Skeletal muscle tissue (tissue), 4 donors: ENCODE data around the gene METTL22. TPM values are rescaled to one million over a fixed set of nuclear protein-coding genes. Genes with fewer than 3 reads are reported as not detected.
A peak's percentile ranks its signal among the peaks of the same experiment; 100 is the strongest.

Source experiments
- H3K27ac ChIP-seq: one replicate; pipeline ENCODE4 v1.7.0; 2013; ENCODE audit warnings: mild to moderate bottlenecking, low read depth, low read length, inconsistent platforms
- H3K27me3 ChIP-seq, 3 donors: one replicate each; pipeline ENCODE4 v1.7.0; 2013; ENCODE audit warnings: low read length in 3 of 3; ENCODE audit not compliant: control insufficient read depth in 3 of 3, insufficient read depth in 3 of 3
- H3K36me3 ChIP-seq, 3 donors: one replicate each; pipeline ENCODE4 v1.7.0; 2013; ENCODE audit warnings: low read length in 3 of 3; ENCODE audit not compliant: control insufficient read depth in 3 of 3, insufficient read depth in 3 of 3
- H3K4me1 ChIP-seq, 3 donors: one replicate each; pipeline ENCODE4 v1.7.0; 2013; ENCODE audit warnings: low read length in 3 of 3, mild to moderate bottlenecking in 3 of 3; ENCODE audit not compliant: control insufficient read depth in 3 of 3, insufficient read depth in 3 of 3
- H3K4me3 ChIP-seq, 3 donors: one replicate each; pipeline ENCODE4 v1.7.0; 2013; ENCODE audit warnings: low read length in 3 of 3
- H3K9ac ChIP-seq, 3 donors: one replicate each; pipeline ENCODE4 v1.7.0; 2013; ENCODE audit warnings: low read length in 3 of 3, mild to moderate bottlenecking in 3 of 3, moderate library complexity in 2 of 3, low read depth in 1 of 3
- H3K9me3 ChIP-seq, 3 donors: one replicate each; pipeline ENCODE4 v1.7.0; 2013; ENCODE audit warnings: low read length in 3 of 3; ENCODE audit not compliant: control insufficient read depth in 3 of 3
- total RNA-seq: library from RNA; depleted of rRNA; stranded (reverse); fragments of >200 nt; gene quantifications from one replicate; pipeline ENCODE4 v1.2.3, GENCODE V29; 2014
- donor health status: Osteomylitis.

Gene METTL22
- 12.0 TPM for total RNA-seq

- Histone ChIP-seq H3K9me3 (no peaks in the 10 kb centered on the region), H3K9ac (peak within 1 kb of the TSS; percentile 99 to 100 (median 99)), H3K4me3 (peak within 1 kb of the TSS; percentile 99 to 100 (median 99)), H3K27me3 (no peaks in the 10 kb centered on the region), H3K4me1 (peaks cover 10 to 23% (median 11%) of the 10 kb centered on the region in 3 donors), H3K36me3 (peaks cover 8 to 16% (median 14%) of the 10 kb centered on the region in 3 donors), H3K27ac (peak within 1 kb of the TSS; percentile 94)
These were observed at the start of gene METTL22 for GRCh38 chr16:8621572-8622314. METTL22 (plus strand) TSS chr16:8621698; CDS start chr16:8625666, 3,968 bp downstream.

GRCh38 chr16:8572063-8572918, 49.2 kb upstream of the METTL22 start:
- no peak overlapping the region for H3K27ac ChIP-seq
- H3K27me3 ChIP-seq = peaks cover 26 to 40% (median 40%) of the 10 kb centered on the region in 3 donors
- peaks cover 0 to 10% (median 5%) of the 10 kb centered on the region in 3 donors for H3K4me1 ChIP-seq
- H3K36me3 ChIP-seq = no peaks in the 10 kb centered on the region
- no peak overlapping the region for H3K4me3 ChIP-seq
- H3K9ac ChIP-seq = no peak overlapping the region
- H3K9me3 ChIP-seq = no peaks in the 10 kb centered on the region

GRCh38 chr16:8572919-8573724, 48.4 kb upstream of the METTL22 start:
- no peak overlapping the region for H3K4me3 ChIP-seq
- no peak overlapping the region for H3K27ac ChIP-seq
- no peak overlapping the region for H3K9ac ChIP-seq
- peaks cover 26 to 40% (median 37%) of the 10 kb centered on the region in 3 donors for H3K27me3 ChIP-seq
- peaks cover 0 to 7% (median 5%) of the 10 kb centered on the region in 3 donors for H3K4me1 ChIP-seq
- no peaks in the 10 kb centered on the region for H3K9me3 ChIP-seq
- H3K36me3 ChIP-seq = no peaks in the 10 kb centered on the region

GRCh38 chr16:8575399-8575798, 46.1 kb upstream of the METTL22 start:
- Histone ChIP-seq H3K4me1 (no peaks in the 10 kb centered on the region), H3K27me3 (peaks cover 22 to 31% (median 26%) of the 10 kb centered on the region in 3 donors), H3K9ac (no peak overlapping the region), H3K4me3 (no peak overlapping the region), H3K9me3 (no peaks in the 10 kb centered on the region), H3K36me3 (no peaks in the 10 kb centered on the region), H3K27ac (no peak overlapping the region)

- Histone ChIP-seq H3K27me3 (peaks cover 22 to 31% (median 26%) of the 10 kb centered on the region in 3 donors), H3K4me3 (no peak overlapping the region), H3K9me3 (no peaks in the 10 kb centered on the region), H3K4me1 (no peaks in the 10 kb centered on the region), H3K27ac (no peak overlapping the region), H3K9ac (no peak overlapping the region), H3K36me3 (no peaks in the 10 kb centered on the region)
These were observed 45.1 kb upstream of the METTL22 start for GRCh38 chr16:8576141-8577004.

- H3K4me3 ChIP-seq = no peak overlapping the region
- H3K36me3 ChIP-seq = no peaks in the 10 kb centered on the region
- H3K27me3 ChIP-seq = peaks cover 15 to 26% (median 21%) of the 10 kb centered on the region in 3 donors
- no peak overlapping the region for H3K27ac ChIP-seq
- H3K9me3 ChIP-seq = no peaks in the 10 kb centered on the region
- H3K9ac ChIP-seq = no peak overlapping the region
- peaks cover 0 to 5% (median 0%) of the 10 kb centered on the region in 3 donors for H3K4me1 ChIP-seq
These were observed 43.7 kb upstream of the METTL22 start for GRCh38 chr16:8577678-8578304.

- Histone ChIP-seq H3K4me1 (peaks cover 0 to 5% (median 0%) of the 10 kb centered on the region in 3 donors), H3K9ac (no peak overlapping the region), H3K36me3 (no peaks in the 10 kb centered on the region), H3K27ac (no peak overlapping the region), H3K27me3 (peaks cover 16 to 19% (median 19%) of the 10 kb centered on the region in 3 donors), H3K4me3 (no peak overlapping the region), H3K9me3 (no peaks in the 10 kb centered on the region)
These were observed 41.9 kb upstream of the METTL22 start for GRCh38 chr16:8579559-8579958.

GRCh38 chr16:8581831-8582580, 39.5 kb upstream of the METTL22 start:
- Histone ChIP-seq H3K9me3 (no peaks in the 10 kb centered on the region), H3K4me1 (peaks cover 0 to 5% (median 0%) of the 10 kb centered on the region in 3 donors), H3K27ac (no peak overlapping the region), H3K9ac (no peak overlapping the region), H3K36me3 (no peaks in the 10 kb centered on the region), H3K4me3 (no peak overlapping the region), H3K27me3 (peaks cover 0 to 3% (median 3%) of the 10 kb centered on the region in 3 donors)
